ENCODE data around the gene RAB11FIP4. TPM values are rescaled to one million over a fixed set of nuclear protein-coding genes. Genes with fewer than 3 reads are reported as not detected.

The RAB11FIP4 gene
- total and polyA plus RNA-seq, 2 of the 8 experiments (the other 6 are each of a cell fraction or from before 2014, with no cell fraction given), result 21.7 to 53.2 TPM

DNA sequence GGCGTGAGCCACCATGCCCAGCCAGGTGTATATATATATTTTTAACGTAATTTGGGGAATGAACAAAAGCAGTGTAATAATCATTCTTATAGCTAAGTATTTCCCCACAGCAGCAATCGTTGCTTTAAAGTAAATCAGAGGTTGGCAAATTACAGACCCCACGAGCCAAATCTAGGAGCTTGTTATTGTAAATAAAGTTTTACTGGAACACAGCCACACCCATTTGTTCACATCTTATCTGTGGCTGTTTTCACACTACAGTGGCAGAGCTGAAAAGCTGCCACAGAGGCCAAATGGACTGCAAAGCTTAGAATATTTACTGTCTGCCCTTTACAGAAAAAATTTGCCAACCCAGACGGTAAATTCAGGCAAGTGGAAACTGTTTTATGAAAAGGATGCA is 50.8 kb downstream of the RAB11FIP4 start:
- POLR2A ChIA-PET (ENCODE audit: partially characterized antibody), result no interaction called here
- H3K4me3 ChIP-seq (ENCODE audit: extremely low read depth in 1 of 4, insufficient read depth in 2 of 4, low read depth in 3 of 4, low read length in 4 of 4), result no peak overlapping the region

More for the DNA sequence above, 50.8 kb downstream of the RAB11FIP4 start:
- Histone ChIP-seq H3K4ac (replicated peaks; ENCODE audit: insufficient read length, low read depth, low read length) (no peak overlapping the region), H3K56ac (replicated peaks; ENCODE audit: insufficient read length, low read depth, low read length) (no peak overlapping the region), H4K5ac (ENCODE audit: insufficient read length, low read depth, low read length) (no peak overlapping the region), H2BK12ac (ENCODE audit: low read depth, low read length) (no peak overlapping the region), H2AFZ (ENCODE audit: low read length) (no peak overlapping the region), H3K9ac (replicated peaks in 1 of 4; ENCODE audit: extremely low read depth in 1 of 4, low read depth in 3 of 4, low read length in 3 of 4) (no peak overlapping the region; a peak in 1 of 7 replicates), H3K9me3 (ENCODE audit: insufficient read depth in 2 of 2, low read depth in 1 of 2, low read length in 1 of 2) (no peaks in the 10 kb centered on the region), H2BK5ac (ENCODE audit: low read depth, low read length) (no peak overlapping the region), H3K79me1 (ENCODE audit: low read depth, low read length) (no peaks in the 10 kb centered on the region), H2AK5ac (ENCODE audit: low read depth, low read length) (no peak overlapping the region), H4K91ac (replicated peaks; ENCODE audit: insufficient read length, low read length) (no peak overlapping the region), H3K14ac (ENCODE audit: insufficient read length) (no peak overlapping the region), H3K79me2 (ENCODE audit: control insufficient read depth in 1 of 2, insufficient read depth in 2 of 2, low read length in 2 of 2) (no peaks in the 10 kb centered on the region), H4K8ac (ENCODE audit: extremely low read depth, insufficient read depth, low read length) (no peak overlapping the region), H3K18ac (ENCODE audit: extremely low read depth, low read length) (no peak overlapping the region), H3K4me1 (replicated peaks in 1 of 4; ENCODE audit: control insufficient read depth in 3 of 4, insufficient read depth in 4 of 4, low read length in 3 of 4) (no peaks in the 10 kb centered on the region), H3K4me2 (ENCODE audit: insufficient read depth in 1 of 2, low read depth in 2 of 2, low read length in 2 of 2) (no peak overlapping the region), H2BK20ac (ENCODE audit: low read length) (no peak overlapping the region), H2BK120ac (replicated peaks; ENCODE audit: low read depth, low read length) (no peak overlapping the region), H2BK15ac (ENCODE audit: low read length) (no peak overlapping the region), H4K20me1 (replicated peaks in 1 of 2; ENCODE audit: control insufficient read depth in 1 of 2, insufficient read depth in 2 of 2, low read length in 2 of 2) (no peaks in the 10 kb centered on the region), H3K27ac (ENCODE audit: low read depth, low read length) (no peak overlapping the region), H3K36me3 (ENCODE audit: control insufficient read depth in 2 of 4, insufficient read depth in 4 of 4, low read length in 3 of 4) (no peaks in the 10 kb centered on the region), H3K23me2 (ENCODE audit: low read depth, low read length) (no peaks in the 10 kb centered on the region), H3K23ac (ENCODE audit: insufficient read length) (no peak overlapping the region), H3K27me3 (replicated peaks in 1 of 4; ENCODE audit: control insufficient read depth in 3 of 4, extremely low read depth in 1 of 4, insufficient read depth in 3 of 4, low read length in 3 of 4) (no peaks in the 10 kb centered on the region)
- DNase-seq (ENCODE audit: low read depth in 1 of 2, low spot score in 2 of 2) (no peak), FAIRE-seq (no peak)
- CTCF ChIA-PET (ENCODE audit: partially characterized antibody), result interaction anchor here (0.8 to 17.3 kb wide), 3 partner anchors 53 to 85 kb away, joined by 3 to 325 read pairs (median 10); no protein-coding TSS in a partner anchor
- TF ChIP-seq BCL11A (IDR thresholded peaks at IDR 0.05; ENCODE audit: low read depth in 2 of 2, low read length in 2 of 2) (no peak), POLR2A (IDR thresholded peaks at IDR 0.05; ENCODE audit: control extremely low read depth in 1 of 2, low read depth in 2 of 2, low read length in 2 of 2) (no peak), SAP30 (IDR thresholded peaks at IDR 0.05; ENCODE audit: insufficient read depth, insufficient replicate concordance, low read length) (no peak), NANOG (IDR thresholded peaks at IDR 0.05; ENCODE audit: insufficient read depth, low read depth, low read length, poor library complexity, severe bottlenecking) (no peak), JUN (IDR thresholded peaks at IDR 0.05; ENCODE audit: low read depth, low read length) (no peak), CHD1 (IDR thresholded peaks at IDR 0.05; ENCODE audit: low read depth, low read length) (no peak), CREB1 (IDR thresholded peaks at IDR 0.05) (no peak), CEBPB (IDR thresholded peaks at IDR 0.05; ENCODE audit: low read depth, low read length) (no peak), EZH2 (IDR thresholded peaks at IDR 0.05; ENCODE audit: low read depth, low read length, severe bottlenecking) (no peak), SP2 (IDR thresholded peaks at IDR 0.05; ENCODE audit: low read length) (no peak), KDM5A (IDR thresholded peaks at IDR 0.05; ENCODE audit: low read length) (no peak)
- TF ChIP-seq, protein P1, sequence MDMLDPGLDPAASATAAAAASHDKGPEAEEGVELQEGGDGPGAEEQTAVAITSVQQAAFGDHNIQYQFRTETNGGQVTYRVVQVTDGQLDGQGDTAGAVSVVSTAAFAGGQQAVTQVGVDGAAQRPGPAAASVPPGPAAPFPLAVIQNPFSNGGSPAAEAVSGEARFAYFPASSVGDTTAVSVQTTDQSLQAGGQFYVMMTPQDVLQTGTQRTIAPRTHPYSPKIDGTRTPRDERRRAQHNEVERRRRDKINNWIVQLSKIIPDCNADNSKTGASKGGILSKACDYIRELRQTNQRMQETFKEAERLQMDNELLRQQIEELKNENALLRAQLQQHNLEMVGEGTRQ (IDR thresholded peaks at IDR 0.05; ENCODE audit: low read length), result no peak
- 95% methylated on average over 5 of the region's 5 CpGs; no CpG with 5 or more reads in 1 of the 2 experiments for WGBS, 2 experiments (ENCODE audit: extremely low coverage in 1 of 2, insufficient coverage in 1 of 2, insufficient read length in 1 of 2, insufficient replicate concordance in 2 of 2, low coverage in 1 of 2, low lambda C conversion rate in 2 of 2, missing lambda C conversion rate in 1 of 2)
